Stimulated activated memory B cell treated with anti-CD40 and anti-IgM and Interleukin-4, amounts not matched to agents 10 μg/mL and 1 μg/mL and 100 μg/mL, for 72 hours (primary cell): ENCODE results near the gene CDC14B.

Experiments used
- ATAC-seq: fragments of 150-1000 bp; cut with Tn5 transposase; 2 replicates; pipeline ENCODE4 v1.10.0; 2021
- H3K27ac Mint-ChIP-seq: one replicate; pipeline ENCODE4 v1.8.0; 2022; ENCODE audit warnings: mild to moderate bottlenecking, mixed read lengths
- H3K27me3 Mint-ChIP-seq: one replicate; pipeline ENCODE4 v1.8.0; 2022; ENCODE audit warnings: mixed read lengths
- H3K36me3 Mint-ChIP-seq: one replicate; pipeline ENCODE4 v1.8.0; 2022; ENCODE audit warnings: mixed read lengths
- H3K4me1 Mint-ChIP-seq: one replicate; pipeline ENCODE4 v1.8.0; 2022; ENCODE audit warnings: mixed read lengths
- H3K4me3 Mint-ChIP-seq: one replicate; pipeline ENCODE4 v1.8.0; 2022; ENCODE audit warnings: mild to moderate bottlenecking, moderate library complexity, mixed read lengths
- H3K9me3 Mint-ChIP-seq: one replicate; pipeline ENCODE4 v1.8.0; 2022; ENCODE audit warnings: mixed read lengths

The CDC14B gene

GRCh38 chr9:96482476-96482875 lies 137.2 kb downstream of the CDC14B start:
- H3K27me3 Mint-ChIP-seq: no peaks in the 10 kb centered on the region
- no peak overlapping the region for H3K27ac Mint-ChIP-seq
- no peak for ATAC-seq
- no peaks in the 10 kb centered on the region for H3K9me3 Mint-ChIP-seq
- peaks cover 37% of the 10 kb centered on the region for H3K36me3 Mint-ChIP-seq
- H3K4me1 Mint-ChIP-seq: peaks cover 33% of the 10 kb centered on the region
- H3K4me3 Mint-ChIP-seq: no peak overlapping the region

GRCh38 chr9:96480736-96481135 lies 138.9 kb downstream of the CDC14B start:
- Mint-ChIP-seq H3K4me3 (no peak overlapping the region), H3K36me3 (peaks cover 35% of the 10 kb centered on the region), H3K27me3 (no peaks in the 10 kb centered on the region), H3K27ac (no peak overlapping the region), H3K4me1 (peaks cover 32% of the 10 kb centered on the region), H3K9me3 (no peaks in the 10 kb centered on the region)
- no peak for ATAC-seq

- Mint-ChIP-seq H3K36me3 (peaks cover 32% of the 10 kb centered on the region), H3K27me3 (no peaks in the 10 kb centered on the region), H3K27ac (peak overlapping the region; percentile 57), H3K4me1 (peaks cover 13% of the 10 kb centered on the region), H3K4me3 (no peak overlapping the region), H3K9me3 (no peaks in the 10 kb centered on the region)
- peak; percentile 81 for ATAC-seq
Measured at GRCh38 chr9:96478829-96479371, 140.7 kb downstream of the CDC14B start.

GRCh38 chr9:96476591-96476990 lies 143.1 kb downstream of the CDC14B start:
- H3K9me3 Mint-ChIP-seq: no peaks in the 10 kb centered on the region
- no peaks in the 10 kb centered on the region for H3K27me3 Mint-ChIP-seq
- H3K36me3 Mint-ChIP-seq: peaks cover 18% of the 10 kb centered on the region
- H3K4me3 Mint-ChIP-seq: no peak overlapping the region
- ATAC-seq: no peak
- peaks cover 9% of the 10 kb centered on the region for H3K4me1 Mint-ChIP-seq
- H3K27ac Mint-ChIP-seq: no peak overlapping the region

GRCh38 chr9:96476013-96476412 lies 143.6 kb downstream of the CDC14B start:
- Mint-ChIP-seq H3K27me3 (no peaks in the 10 kb centered on the region), H3K27ac (no peak overlapping the region), H3K36me3 (peaks cover 18% of the 10 kb centered on the region), H3K9me3 (no peaks in the 10 kb centered on the region), H3K4me3 (no peak overlapping the region), H3K4me1 (peaks cover 9% of the 10 kb centered on the region)
- no peak for ATAC-seq

- Mint-ChIP-seq H3K4me1 (no peaks in the 10 kb centered on the region), H3K36me3 (peaks cover 38% of the 10 kb centered on the region), H3K9me3 (no peaks in the 10 kb centered on the region), H3K27ac (no peak overlapping the region), H3K4me3 (no peak overlapping the region), H3K27me3 (no peaks in the 10 kb centered on the region)
- no peak for ATAC-seq
Measured at GRCh38 chr9:96467784-96468183, 151.9 kb downstream of the CDC14B start.

- H3K27me3 Mint-ChIP-seq: no peaks in the 10 kb centered on the region
- H3K36me3 Mint-ChIP-seq: peaks cover 55% of the 10 kb centered on the region
- no peak for ATAC-seq
- H3K9me3 Mint-ChIP-seq: no peaks in the 10 kb centered on the region
- H3K4me1 Mint-ChIP-seq: no peaks in the 10 kb centered on the region
- H3K27ac Mint-ChIP-seq: no peak overlapping the region
- H3K4me3 Mint-ChIP-seq: no peak overlapping the region
Measured at GRCh38 chr9:96464426-96464825, 155.2 kb downstream of the CDC14B start.

- no peak overlapping the region for H3K4me3 Mint-ChIP-seq
- no peaks in the 10 kb centered on the region for H3K9me3 Mint-ChIP-seq
- H3K36me3 Mint-ChIP-seq: peaks cover 60% of the 10 kb centered on the region
- no peak for ATAC-seq
- H3K27ac Mint-ChIP-seq: no peak overlapping the region
- no peaks in the 10 kb centered on the region for H3K4me1 Mint-ChIP-seq
- no peaks in the 10 kb centered on the region for H3K27me3 Mint-ChIP-seq
Measured at GRCh38 chr9:96462541-96462940, 157.1 kb downstream of the CDC14B start.

- H3K36me3 Mint-ChIP-seq: peaks cover 52% of the 10 kb centered on the region
- H3K9me3 Mint-ChIP-seq: no peaks in the 10 kb centered on the region
- ATAC-seq: no peak
- no peaks in the 10 kb centered on the region for H3K27me3 Mint-ChIP-seq
- no peak overlapping the region for H3K27ac Mint-ChIP-seq
- H3K4me1 Mint-ChIP-seq: no peaks in the 10 kb centered on the region
- no peak overlapping the region for H3K4me3 Mint-ChIP-seq
Measured at GRCh38 chr9:96461336-96461735, 158.3 kb downstream of the CDC14B start.

GRCh38 chr9:96460882-96461281 lies 158.8 kb downstream of the CDC14B start:
- Mint-ChIP-seq H3K4me3 (no peak overlapping the region), H3K36me3 (peaks cover 47% of the 10 kb centered on the region), H3K27me3 (no peaks in the 10 kb centered on the region), H3K27ac (no peak overlapping the region), H3K9me3 (no peaks in the 10 kb centered on the region), H3K4me1 (no peaks in the 10 kb centered on the region)
- no peak for ATAC-seq

GRCh38 chr9:96460470-96460869 lies 159.2 kb downstream of the CDC14B start:
- H3K4me1 Mint-ChIP-seq: no peaks in the 10 kb centered on the region
- H3K27ac Mint-ChIP-seq: no peak overlapping the region
- peaks cover 43% of the 10 kb centered on the region for H3K36me3 Mint-ChIP-seq
- no peak for ATAC-seq
- no peaks in the 10 kb centered on the region for H3K27me3 Mint-ChIP-seq
- H3K9me3 Mint-ChIP-seq: no peaks in the 10 kb centered on the region
- H3K4me3 Mint-ChIP-seq: no peak overlapping the region

- H3K27me3 Mint-ChIP-seq: no peaks in the 10 kb centered on the region
- no peaks in the 10 kb centered on the region for H3K9me3 Mint-ChIP-seq
- no peak overlapping the region for H3K27ac Mint-ChIP-seq
- H3K4me3 Mint-ChIP-seq: no peak overlapping the region
- no peak for ATAC-seq
- peaks cover 34% of the 10 kb centered on the region for H3K36me3 Mint-ChIP-seq
- no peaks in the 10 kb centered on the region for H3K4me1 Mint-ChIP-seq
Measured at GRCh38 chr9:96459268-96460007, 160.2 kb downstream of the CDC14B start.

- Mint-ChIP-seq H3K36me3 (peaks cover 36% of the 10 kb centered on the region), H3K4me1 (peaks cover 7% of the 10 kb centered on the region), H3K4me3 (no peak overlapping the region), H3K9me3 (no peaks in the 10 kb centered on the region), H3K27ac (no peak overlapping the region), H3K27me3 (no peaks in the 10 kb centered on the region)
- no peak for ATAC-seq
Measured at GRCh38 chr9:96458226-96458625, 161.4 kb downstream of the CDC14B start.

- Mint-ChIP-seq H3K9me3 (no peaks in the 10 kb centered on the region), H3K4me3 (no peak overlapping the region), H3K27me3 (no peaks in the 10 kb centered on the region), H3K27ac (no peak overlapping the region), H3K4me1 (peaks cover 7% of the 10 kb centered on the region), H3K36me3 (peaks cover 36% of the 10 kb centered on the region)
- no peak for ATAC-seq
Measured at GRCh38 chr9:96457266-96457665, 162.4 kb downstream of the CDC14B start.

GRCh38 chr9:96453625-96454024 lies 166.0 kb downstream of the CDC14B start:
- Mint-ChIP-seq H3K36me3 (peaks cover 11% of the 10 kb centered on the region), H3K9me3 (no peaks in the 10 kb centered on the region), H3K4me1 (peaks cover 22% of the 10 kb centered on the region), H3K27ac (no peak overlapping the region), H3K27me3 (no peaks in the 10 kb centered on the region), H3K4me3 (no peak overlapping the region)
- ATAC-seq: no peak
